Measurements from ENCODE around the gene NENF.

DNA sequence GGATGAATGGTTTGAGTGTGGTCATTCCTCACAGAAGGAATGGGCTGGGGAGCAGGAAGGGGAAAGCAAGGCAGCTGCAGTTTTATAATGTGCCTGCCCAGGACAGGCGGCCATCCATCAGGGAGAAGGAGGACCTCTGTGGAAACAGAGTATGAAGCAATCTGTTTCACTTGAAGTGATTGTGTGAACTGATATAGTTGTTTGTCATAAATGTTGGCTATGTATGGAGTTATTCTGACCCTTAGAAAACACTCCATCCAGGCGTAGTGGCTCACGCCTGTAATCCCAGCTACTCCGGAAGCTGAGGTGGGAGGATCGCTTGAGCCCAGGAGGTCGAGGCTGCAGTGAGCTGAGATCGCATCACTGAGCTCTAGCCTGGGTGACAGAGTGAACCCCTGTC lies 46.5 kb downstream of the NENF start:
- TF ChIP-seq, protein P1, sequence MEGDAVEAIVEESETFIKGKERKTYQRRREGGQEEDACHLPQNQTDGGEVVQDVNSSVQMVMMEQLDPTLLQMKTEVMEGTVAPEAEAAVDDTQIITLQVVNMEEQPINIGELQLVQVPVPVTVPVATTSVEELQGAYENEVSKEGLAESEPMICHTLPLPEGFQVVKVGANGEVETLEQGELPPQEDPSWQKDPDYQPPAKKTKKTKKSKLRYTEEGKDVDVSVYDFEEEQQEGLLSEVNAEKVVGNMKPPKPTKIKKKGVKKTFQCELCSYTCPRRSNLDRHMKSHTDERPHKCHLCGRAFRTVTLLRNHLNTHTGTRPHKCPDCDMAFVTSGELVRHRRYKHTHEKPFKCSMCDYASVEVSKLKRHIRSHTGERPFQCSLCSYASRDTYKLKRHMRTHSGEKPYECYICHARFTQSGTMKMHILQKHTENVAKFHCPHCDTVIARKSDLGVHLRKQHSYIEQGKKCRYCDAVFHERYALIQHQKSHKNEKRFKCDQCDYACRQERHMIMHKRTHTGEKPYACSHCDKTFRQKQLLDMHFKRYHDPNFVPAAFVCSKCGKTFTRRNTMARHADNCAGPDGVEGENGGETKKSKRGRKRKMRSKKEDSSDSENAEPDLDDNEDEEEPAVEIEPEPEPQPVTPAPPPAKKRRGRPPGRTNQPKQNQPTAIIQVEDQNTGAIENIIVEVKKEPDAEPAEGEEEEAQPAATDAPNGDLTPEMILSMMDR (IDR thresholded peaks at IDR 0.05; ENCODE audit: low read length) = no peak
- no peak for TF ChIP-seq EZH2 (IDR thresholded peaks at IDR 0.05; ENCODE audit: borderline replicate concordance, low read length)
